HCT116 (cell line): Measurements from ENCODE around the gene INCA1.

Experiments used
- CTCF ChIP-seq, 3 experiments: fragments of 200-600 bp in 1 of 3; sonication (generic) in 1 of 3; IDR thresholded peaks in 2 of 3; conservative IDR thresholded peaks in 1 of 3; 2 replicates each; pipeline ENCODE4 v1.5.1; 2012 to 2017; ENCODE audit warnings: low read depth in 2 of 3, low read length in 2 of 3, antibody characterized with exemption in 1 of 3, borderline replicate concordance in 1 of 3, control low read depth in 1 of 3, mild to moderate bottlenecking in 1 of 3, mixed read lengths in 1 of 3, mixed run types in 1 of 3, moderate library complexity in 1 of 3; ENCODE audit not compliant: insufficient read depth in 1 of 3
- MAX ChIP-seq: IDR thresholded peaks from 2 replicates; pipeline ENCODE4 v1.6.1; 2012
- POLR2A ChIP-seq: IDR thresholded peaks from 2 replicates; pipeline ENCODE4 v1.7.0; 2011; ENCODE audit warnings: borderline replicate concordance; ENCODE audit not compliant: insufficient read depth, insufficient read length; ENCODE audit errors: extremely low read depth
- POLR2AphosphoS5 ChIP-seq: IDR thresholded peaks from 2 replicates; pipeline ENCODE4 v1.6.1; 2011; ENCODE audit warnings: mild to moderate bottlenecking, low read depth, low read length, moderate library complexity
- REST ChIP-seq: IDR thresholded peaks from 2 replicates; pipeline ENCODE4 v1.6.1; 2012; ENCODE audit warnings: low read depth
- TCF7L2 ChIP-seq: IDR thresholded peaks from 2 replicates; pipeline ENCODE4 v1.7.0; 2011; ENCODE audit warnings: borderline replicate concordance, inconsistent platforms; ENCODE audit not compliant: insufficient read depth, insufficient read length; ENCODE audit errors: extremely low read depth

GRCh38 chr17:4972752-4973151 lies 24.6 kb downstream of the INCA1 start:
- TF ChIP-seq MAX (no peak), TCF7L2 (no peak), CTCF (IDR thresholded peaks at IDR 0.05 in 2 of 3, conservative IDR thresholded peaks at IDR 0.05 in 1 of 3; ENCODE audit: borderline replicate concordance in 1 of 3, insufficient read depth in 1 of 3, low read depth in 2 of 3, low read length in 2 of 3) (no peak), POLR2AphosphoS5 (no peak), POLR2A (no peak), REST (no peak)
